HG03175 (cell line): Measurements from ENCODE around the gene RPP25L.

Experiments
- ATAC-seq: cut with Tn5 transposase; IDR thresholded peaks from one replicate; pipeline ENCODE4 v1.9.1; 2021; ENCODE audit warnings: mild to moderate bottlenecking, moderate library complexity; ENCODE audit not compliant: unreplicated experiment

RPP25L gene

GRCh38 chr9:34612788-34613390 is 992 bp upstream of the RPP25L start:
- ATAC-seq = peak; percentile 53

- peak; percentile 12 for ATAC-seq
These were observed 566 bp downstream of the RPP25L start for GRCh38 chr9:34611251-34611810.

GRCh38 chr9:34610434-34611206 is 1.3 kb downstream of the RPP25L start:
- ATAC-seq = no peak

- no peak for ATAC-seq
These were observed 4.6 kb downstream of the RPP25L start for GRCh38 chr9:34607331-34607730.

GRCh38 chr9:34606905-34607304 is 5.0 kb downstream of the RPP25L start:
- no peak for ATAC-seq

DNA sequence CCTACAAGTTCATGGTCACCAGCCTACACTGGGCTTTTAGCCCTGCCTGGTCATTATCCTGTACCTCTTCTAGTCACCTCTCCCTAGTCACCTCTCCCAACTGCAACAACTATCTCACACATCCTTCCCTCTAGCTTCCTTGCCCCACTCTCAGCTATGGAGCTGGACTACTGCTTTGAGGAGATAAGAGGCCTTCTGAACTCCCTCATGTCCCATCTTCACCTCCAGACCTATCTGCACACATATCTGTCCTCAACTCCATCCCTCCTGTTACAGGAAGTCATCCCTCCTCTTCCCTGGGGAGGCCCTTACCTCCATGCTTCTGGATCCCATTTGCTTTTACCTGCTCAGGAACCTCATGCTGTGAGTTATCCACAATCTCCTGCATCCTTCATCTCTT is 5.7 kb downstream of the RPP25L start:
- ATAC-seq = no peak

DNA sequence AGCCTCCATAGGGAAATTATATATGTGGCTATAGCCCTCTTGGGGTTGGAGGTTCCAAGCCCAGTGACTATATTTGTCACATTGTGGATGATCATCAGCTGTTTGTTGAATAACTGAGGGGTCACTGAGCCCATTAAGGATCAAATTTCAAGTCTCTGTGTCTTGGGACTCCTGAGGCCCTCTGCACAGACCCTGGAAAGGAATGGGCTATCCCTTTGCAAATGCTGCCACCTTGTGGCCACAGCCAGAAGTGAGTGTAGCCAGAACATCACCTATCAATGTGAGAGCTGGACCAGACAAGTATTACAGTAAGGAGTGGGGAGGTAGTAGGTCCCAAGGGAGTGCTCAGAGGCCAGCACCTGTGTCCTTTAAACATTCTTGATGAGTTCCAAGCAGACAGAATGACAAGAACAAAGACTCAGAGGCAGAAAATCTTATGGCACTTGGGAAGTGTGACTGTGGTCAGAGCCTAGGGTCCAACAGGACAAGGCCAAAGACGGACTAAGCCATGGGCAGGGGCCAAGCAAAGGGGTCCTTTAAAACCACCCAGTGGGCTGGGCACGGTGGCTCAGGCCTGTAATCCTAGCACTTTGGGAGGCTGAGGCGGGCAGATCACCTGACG is 8.2 kb downstream of the RPP25L start:
- no peak for ATAC-seq

- no peak for ATAC-seq
These were observed 9.8 kb downstream of the RPP25L start for GRCh38 chr9:34601937-34602573.

GRCh38 chr9:34600908-34601307 is 11.0 kb downstream of the RPP25L start:
- ATAC-seq = no peak

GRCh38 chr9:34599546-34599945 is 12.4 kb downstream of the RPP25L start:
- no peak for ATAC-seq

DNA sequence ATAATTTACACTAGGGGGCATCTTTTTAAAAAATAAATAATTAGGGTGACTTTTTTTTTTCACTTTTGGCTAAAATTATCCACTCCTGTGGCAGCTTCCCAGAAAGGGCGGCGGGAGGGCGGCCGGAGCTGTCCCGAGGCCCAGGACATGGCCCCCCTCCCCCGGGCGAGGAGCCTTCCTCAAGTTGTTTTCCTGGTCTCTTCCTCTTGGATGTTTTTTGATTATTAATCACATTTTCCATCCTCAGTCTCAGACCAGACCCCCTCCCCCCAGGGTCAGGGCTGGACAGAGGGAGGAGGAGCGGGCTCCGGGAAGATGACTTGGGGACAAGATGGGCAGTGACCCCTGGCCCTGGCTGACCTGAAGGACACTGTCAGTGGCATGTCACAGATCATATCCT is 17.7 kb downstream of the RPP25L start:
- ATAC-seq = no peak

GRCh38 chr9:34592895-34593601 is 18.8 kb downstream of the RPP25L start:
- ATAC-seq = no peak

DNA sequence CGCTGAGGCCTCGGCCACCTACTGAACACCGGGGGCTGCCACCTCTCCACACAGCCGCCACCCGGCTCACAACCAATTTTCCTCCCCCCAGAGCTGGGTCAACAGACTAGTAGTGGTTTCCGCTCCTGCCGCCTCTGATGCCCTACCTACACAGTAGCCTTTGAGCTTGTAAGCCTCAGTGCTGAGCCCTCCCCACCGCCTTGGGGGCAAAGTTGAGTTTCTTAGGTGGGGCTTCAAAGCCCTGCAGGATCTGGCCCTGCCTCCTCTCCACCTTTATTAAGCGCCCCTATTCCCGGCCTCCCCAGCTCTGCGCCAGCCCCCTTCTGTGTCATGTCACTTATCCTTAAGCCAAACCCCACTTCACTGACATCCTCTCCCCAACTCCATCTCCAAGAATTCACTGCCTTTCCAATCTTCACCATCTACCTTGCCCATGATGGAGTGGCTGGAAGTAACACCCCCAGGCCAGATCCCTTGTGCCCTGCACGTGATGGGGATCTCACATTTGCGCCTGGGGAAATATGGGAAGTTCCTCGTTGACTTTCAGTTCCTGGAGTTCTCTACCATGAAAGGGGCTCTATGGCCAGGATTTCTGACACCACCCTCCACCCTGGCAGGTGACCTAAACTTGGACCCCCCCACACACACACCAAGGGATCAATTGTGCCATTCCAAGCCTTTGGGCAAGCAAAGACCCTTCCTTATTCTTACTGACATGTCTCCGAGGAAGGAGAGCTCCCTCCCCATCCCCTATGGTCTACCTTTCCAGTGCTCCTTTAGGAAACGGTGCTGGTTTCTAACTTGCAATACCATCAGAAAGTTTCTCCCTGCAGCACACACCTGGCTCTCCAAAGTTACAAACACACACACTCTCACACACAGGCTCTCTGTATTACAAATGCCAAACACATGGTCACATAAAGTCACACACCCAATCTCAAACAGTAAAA is 19.7 kb downstream of the RPP25L start:
- no peak for ATAC-seq

- ATAC-seq = peak; percentile 62
These were observed 20.5 kb downstream of the RPP25L start for GRCh38 chr9:34591248-34591916.

DNA sequence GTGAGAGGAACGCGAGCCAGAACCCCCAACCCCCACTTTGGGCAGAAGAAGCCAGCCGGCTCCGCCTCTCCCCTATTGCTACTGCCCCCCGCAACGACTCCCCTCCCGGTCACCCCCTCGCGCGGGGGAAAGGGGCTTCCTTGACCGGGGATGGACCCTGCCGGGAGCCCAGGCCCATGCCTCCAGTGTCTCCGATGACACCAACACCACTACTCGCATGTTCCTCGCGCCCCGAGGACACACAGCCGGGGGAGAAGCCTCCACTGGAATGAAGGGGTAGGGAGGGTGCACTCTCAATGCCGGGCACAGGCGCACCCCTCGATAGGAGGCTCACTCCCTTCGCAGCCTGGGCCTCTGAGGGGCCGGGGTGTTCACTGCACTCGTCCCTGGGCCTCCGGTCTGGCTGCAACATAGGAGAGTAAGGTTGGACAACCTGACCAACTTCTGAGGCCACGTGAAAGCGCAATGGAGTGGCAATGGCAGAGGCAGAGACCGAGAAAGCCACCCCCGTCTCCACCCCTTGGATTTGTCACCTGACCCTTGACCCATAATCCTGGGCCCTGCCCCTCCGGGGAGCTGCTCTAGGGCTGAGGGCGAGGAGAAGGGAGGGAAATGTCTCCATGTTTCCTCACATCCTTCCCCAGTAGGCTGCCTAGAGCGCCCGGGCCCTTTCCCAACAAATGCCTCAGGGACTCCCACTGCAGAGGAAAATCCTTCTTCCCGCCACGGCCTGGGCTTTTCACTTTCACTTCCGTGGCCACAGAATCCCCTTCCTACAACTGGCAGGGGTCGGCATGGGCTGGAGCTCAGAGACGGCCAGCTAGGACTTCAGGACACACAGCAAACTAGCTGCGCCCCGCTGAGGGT is 21.3 kb downstream of the RPP25L start:
- ATAC-seq = no peak

DNA sequence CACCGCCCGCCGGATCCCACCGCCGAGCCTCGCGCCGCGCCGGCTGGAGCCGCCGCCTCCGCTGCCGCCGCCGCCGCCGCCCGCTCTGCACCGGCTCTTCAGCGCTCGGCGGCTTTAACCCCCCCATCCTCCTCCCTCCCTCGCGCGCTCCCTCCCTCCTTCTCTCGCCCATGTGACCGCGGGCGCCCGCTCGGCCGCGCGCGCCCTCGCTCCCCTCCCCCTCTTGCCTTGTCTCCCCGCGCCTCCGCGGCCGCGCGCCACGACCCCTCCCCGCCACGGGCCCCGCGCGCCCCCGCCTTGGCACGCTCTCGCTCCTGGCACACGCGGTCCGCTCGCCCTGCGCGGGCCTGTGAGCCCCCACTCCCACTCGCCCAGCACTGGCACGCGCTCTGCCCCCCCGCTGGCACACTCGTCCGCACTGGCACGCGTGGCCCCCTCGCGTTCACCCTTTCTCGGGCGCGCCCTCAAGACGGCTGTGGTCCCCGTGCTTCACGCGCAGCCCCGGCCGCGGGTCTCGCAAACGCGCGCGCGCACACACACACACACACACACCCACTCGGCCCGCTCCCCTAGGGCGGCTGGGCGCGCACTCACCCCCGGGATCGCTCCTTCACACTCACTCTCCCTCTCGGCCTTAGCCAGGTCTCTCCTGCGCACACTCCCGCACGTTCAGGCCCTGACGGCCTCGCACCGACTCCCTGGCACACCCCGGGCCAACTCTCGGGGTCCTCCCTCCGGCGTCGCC is 22.1 kb downstream of the RPP25L start, which contains the start of gene CNTFR:
Gene CNTFR (minus strand): TSS at position 89 of the 745 bp plus-strand sequence. CDS start 20,743 bp downstream, outside the sequence.
- no peak for ATAC-seq
